PFSK-1 (cell line): ENCODE measurements around the gene NAT8L.

Experiments used
- POLR2AphosphoS5 ChIP-seq: IDR thresholded peaks from 2 replicates; pipeline ENCODE4 v1.6.1; 2012; ENCODE audit warnings: low read depth, mild to moderate bottlenecking, control low read depth, low read length, moderate library complexity
- TAF1 ChIP-seq: IDR thresholded peaks from 2 replicates; pipeline ENCODE4 v1.6.1; 2012; ENCODE audit warnings: low read length, control low read depth, borderline replicate concordance; ENCODE audit not compliant: insufficient read depth
- TF ChIP-seq, protein P1 (sequence below), 2 experiments: IDR thresholded peaks; 2 replicates each; pipeline versions ENCODE4 v1.6.1 to v1.8.0; 2011 to 2012; ENCODE audit warnings: low read depth in 2 of 2, low read length in 2 of 2, control low read depth in 1 of 2, inconsistent platforms in 1 of 2, mild to moderate bottlenecking in 1 of 2, moderate library complexity in 1 of 2; ENCODE audit not compliant: insufficient read depth in 1 of 2

GRCh38 chr4:2081540-2081939 is 22.4 kb downstream of the NAT8L start:
- TF ChIP-seq, protein P1, sequence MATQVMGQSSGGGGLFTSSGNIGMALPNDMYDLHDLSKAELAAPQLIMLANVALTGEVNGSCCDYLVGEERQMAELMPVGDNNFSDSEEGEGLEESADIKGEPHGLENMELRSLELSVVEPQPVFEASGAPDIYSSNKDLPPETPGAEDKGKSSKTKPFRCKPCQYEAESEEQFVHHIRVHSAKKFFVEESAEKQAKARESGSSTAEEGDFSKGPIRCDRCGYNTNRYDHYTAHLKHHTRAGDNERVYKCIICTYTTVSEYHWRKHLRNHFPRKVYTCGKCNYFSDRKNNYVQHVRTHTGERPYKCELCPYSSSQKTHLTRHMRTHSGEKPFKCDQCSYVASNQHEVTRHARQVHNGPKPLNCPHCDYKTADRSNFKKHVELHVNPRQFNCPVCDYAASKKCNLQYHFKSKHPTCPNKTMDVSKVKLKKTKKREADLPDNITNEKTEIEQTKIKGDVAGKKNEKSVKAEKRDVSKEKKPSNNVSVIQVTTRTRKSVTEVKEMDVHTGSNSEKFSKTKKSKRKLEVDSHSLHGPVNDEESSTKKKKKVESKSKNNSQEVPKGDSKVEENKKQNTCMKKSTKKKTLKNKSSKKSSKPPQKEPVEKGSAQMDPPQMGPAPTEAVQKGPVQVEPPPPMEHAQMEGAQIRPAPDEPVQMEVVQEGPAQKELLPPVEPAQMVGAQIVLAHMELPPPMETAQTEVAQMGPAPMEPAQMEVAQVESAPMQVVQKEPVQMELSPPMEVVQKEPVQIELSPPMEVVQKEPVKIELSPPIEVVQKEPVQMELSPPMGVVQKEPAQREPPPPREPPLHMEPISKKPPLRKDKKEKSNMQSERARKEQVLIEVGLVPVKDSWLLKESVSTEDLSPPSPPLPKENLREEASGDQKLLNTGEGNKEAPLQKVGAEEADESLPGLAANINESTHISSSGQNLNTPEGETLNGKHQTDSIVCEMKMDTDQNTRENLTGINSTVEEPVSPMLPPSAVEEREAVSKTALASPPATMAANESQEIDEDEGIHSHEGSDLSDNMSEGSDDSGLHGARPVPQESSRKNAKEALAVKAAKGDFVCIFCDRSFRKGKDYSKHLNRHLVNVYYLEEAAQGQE (IDR thresholded peaks at IDR 0.05; ENCODE audit: insufficient read depth in 1 of 2, low read depth in 2 of 2, low read length in 2 of 2), result no peak
- TF ChIP-seq POLR2AphosphoS5, result no peak
- no peak for TF ChIP-seq TAF1
